ENCODE data around the gene MVK.

Gene MVK

GRCh38 chr12:109586385-109587296 lies 13.0 kb downstream of the MVK start:
- TF ChIP-seq MAX (IDR thresholded peaks at IDR 0.05; ENCODE audit: low read depth, low read length), result no peak
- TF ChIP-seq POLR2A (IDR thresholded peaks at IDR 0.05; ENCODE audit: extremely low read depth, insufficient read length), result no peak
- TF ChIP-seq MYC (IDR thresholded peaks at IDR 0.05; ENCODE audit: low read depth, low read length), result no peak
- TF ChIP-seq CTCF (IDR thresholded peaks at IDR 0.05; ENCODE audit: low read depth, low read length), result no peak
- no peak for DNase-seq (ENCODE audit: low read depth)
- H3K4me3 ChIP-seq (ENCODE audit: low read depth, low read length), result no peak overlapping the region

- no peak overlapping the region for H3K4me3 ChIP-seq (ENCODE audit: low read depth, low read length)
- TF ChIP-seq MAX (IDR thresholded peaks at IDR 0.05; ENCODE audit: low read depth, low read length) (no peak), MYC (IDR thresholded peaks at IDR 0.05; ENCODE audit: low read depth, low read length) (no peak), CTCF (IDR thresholded peaks at IDR 0.05; ENCODE audit: low read depth, low read length) (no peak), POLR2A (IDR thresholded peaks at IDR 0.05; ENCODE audit: extremely low read depth, insufficient read length) (no peak)
- DNase-seq (ENCODE audit: low read depth), result no peak
Measured at GRCh38 chr12:109587921-109588320, 14.3 kb downstream of the MVK start.

- no peak for TF ChIP-seq MYC (IDR thresholded peaks at IDR 0.05; ENCODE audit: low read depth, low read length)
- TF ChIP-seq POLR2A (IDR thresholded peaks at IDR 0.05; ENCODE audit: extremely low read depth, insufficient read length), result no peak
- TF ChIP-seq CTCF (IDR thresholded peaks at IDR 0.05; ENCODE audit: low read depth, low read length), result no peak
- no peak for TF ChIP-seq MAX (IDR thresholded peaks at IDR 0.05; ENCODE audit: low read depth, low read length)
- H3K4me3 ChIP-seq (ENCODE audit: low read depth, low read length), result no peak overlapping the region
- DNase-seq (ENCODE audit: low read depth), result no peak
Measured at GRCh38 chr12:109588461-109589239, 15.1 kb downstream of the MVK start.

- no peak for TF ChIP-seq POLR2A (IDR thresholded peaks at IDR 0.05; ENCODE audit: extremely low read depth, insufficient read length)
- no peak for TF ChIP-seq MYC (IDR thresholded peaks at IDR 0.05; ENCODE audit: low read depth, low read length)
- TF ChIP-seq MAX (IDR thresholded peaks at IDR 0.05; ENCODE audit: low read depth, low read length), result no peak
- TF ChIP-seq CTCF (IDR thresholded peaks at IDR 0.05; ENCODE audit: low read depth, low read length), result no peak
- H3K4me3 ChIP-seq (ENCODE audit: low read depth, low read length), result no peak overlapping the region
- no peak for DNase-seq (ENCODE audit: low read depth)
Measured at GRCh38 chr12:109589240-109589590, 15.6 kb downstream of the MVK start.

GRCh38 chr12:109589691-109590245 lies 16.2 kb downstream of the MVK start:
- no peak for DNase-seq (ENCODE audit: low read depth)
- no peak overlapping the region for H3K4me3 ChIP-seq (ENCODE audit: low read depth, low read length)
- TF ChIP-seq POLR2A (IDR thresholded peaks at IDR 0.05; ENCODE audit: extremely low read depth, insufficient read length), result no peak
- no peak for TF ChIP-seq MYC (IDR thresholded peaks at IDR 0.05; ENCODE audit: low read depth, low read length)
- TF ChIP-seq CTCF (IDR thresholded peaks at IDR 0.05; ENCODE audit: low read depth, low read length), result no peak
- TF ChIP-seq MAX (IDR thresholded peaks at IDR 0.05; ENCODE audit: low read depth, low read length), result no peak

Data from NB4 (cell line).